Lower lobe of right lung (tissue), 2 donors: ENCODE data around the gene AHNAK2. TPM values are rescaled to one million over a fixed set of nuclear protein-coding genes. Genes with fewer than 3 reads are reported as not detected.

Experiments used
- ATAC-seq, 2 donors: fragments of 200-7000 bp; cut with Tn5 transposase; one replicate each; pipeline ENCODE4 v1.9.1; 2020 to 2022; ENCODE audit warnings: mild to moderate bottlenecking in 2 of 2, moderate library complexity in 2 of 2
- DNase-seq: peaks from one replicate; pipeline ENCODE4 v3.0.0-alpha.2; 2020
- H3K27ac ChIP-seq: fragments of 200-600 bp; one replicate; pipeline ENCODE4 v1.8.0; 2022
- H3K27me3 ChIP-seq: fragments of 200-600 bp; one replicate; pipeline ENCODE4 v1.8.0; 2022; ENCODE audit warnings: low read depth
- H3K36me3 ChIP-seq: fragments of 200-600 bp; one replicate; pipeline ENCODE4 v1.8.0; 2022; ENCODE audit warnings: mild to moderate bottlenecking
- H3K4me1 ChIP-seq: fragments of 200-600 bp; one replicate; pipeline ENCODE4 v1.8.0; 2022
- H3K4me3 ChIP-seq: fragments of 200-600 bp; one replicate; pipeline ENCODE4 v1.8.0; 2022; ENCODE audit warnings: mild to moderate bottlenecking
- H3K9me3 ChIP-seq: fragments of 200-600 bp; one replicate; pipeline ENCODE4 v1.8.0; 2022
- CTCF ChIP-seq: fragments of 200-600 bp; IDR thresholded peaks from one replicate; pipeline ENCODE4 v1.8.0; 2022; ENCODE audit warnings: antibody characterized with exemption, mild to moderate bottlenecking
- intact Hi-C: fragments of 100-400 bp; cut with DNase I; formaldehyde crosslinking; loops from one replicate; pipeline ENCODE4 v1.11.0; 2022
- total RNA-seq: library from RNA; stranded (reverse); fragmentation: NEBNext Ultra II Directional; extraction: Animal tissue kit (Norgen Biotek cat#: 25700); gene quantifications from one replicate; pipeline ENCODE4 v1.2.1, GENCODE V29; 2021
- donor health status: DM: no; HTN: yes; CAD: no; lungs with severe emphysema.

The AHNAK2 gene
- total RNA-seq, 1 donor from 2014 or later: 10.8 TPM

- Histone ChIP-seq H3K36me3 (peaks cover 36% of the 10 kb centered on the region), H3K4me3 (no peak overlapping the region), H3K4me1 (no peaks in the 10 kb centered on the region), H3K27ac (no peak overlapping the region), H3K9me3 (no peaks in the 10 kb centered on the region), H3K27me3 (no peaks in the 10 kb centered on the region)
- intact Hi-C loops: no loop called here
- DNase-seq (no peak), ATAC-seq (no peak)
- TF ChIP-seq CTCF: no peak
These were observed 15.8 kb upstream of the AHNAK2 start for GRCh38 chr14:104993808-104994591.

GRCh38 chr14:104993306-104993705 lies 15.1 kb upstream of the AHNAK2 start:
- no peak for DNase-seq
- H3K4me3 ChIP-seq: no peak overlapping the region
- no peak for ATAC-seq
- peaks cover 36% of the 10 kb centered on the region for H3K36me3 ChIP-seq
- H3K9me3 ChIP-seq: no peaks in the 10 kb centered on the region
- H3K27ac ChIP-seq: no peak overlapping the region
- H3K4me1 ChIP-seq: no peaks in the 10 kb centered on the region
- TF ChIP-seq CTCF: no peak
- H3K27me3 ChIP-seq: no peaks in the 10 kb centered on the region
- intact Hi-C loops: no loop called here

- no peak overlapping the region for H3K27ac ChIP-seq
- H3K9me3 ChIP-seq: no peaks in the 10 kb centered on the region
- ATAC-seq (no peak), DNase-seq (no peak)
- intact Hi-C loops: no loop called here
- H3K4me3 ChIP-seq: no peak overlapping the region
- H3K27me3 ChIP-seq: no peaks in the 10 kb centered on the region
- peaks cover 36% of the 10 kb centered on the region for H3K36me3 ChIP-seq
- no peaks in the 10 kb centered on the region for H3K4me1 ChIP-seq
- TF ChIP-seq CTCF: no peak
These were observed 14.3 kb upstream of the AHNAK2 start for GRCh38 chr14:104992501-104992900.

- peaks cover 36% of the 10 kb centered on the region for H3K36me3 ChIP-seq
- H3K27ac ChIP-seq: no peak overlapping the region
- TF ChIP-seq CTCF: no peak
- DNase-seq (no peak), ATAC-seq (no peak)
- no peaks in the 10 kb centered on the region for H3K27me3 ChIP-seq
- no peaks in the 10 kb centered on the region for H3K9me3 ChIP-seq
- intact Hi-C loops: no loop called here
- no peak overlapping the region for H3K4me3 ChIP-seq
- H3K4me1 ChIP-seq: peaks cover 4% of the 10 kb centered on the region
These were observed 13.7 kb upstream of the AHNAK2 start for GRCh38 chr14:104991896-104992230.

GRCh38 chr14:104989951-104990303 lies 11.8 kb upstream of the AHNAK2 start:
- ATAC-seq (no peak), DNase-seq (no peak)
- no peaks in the 10 kb centered on the region for H3K9me3 ChIP-seq
- H3K4me1 ChIP-seq: peaks cover 14% of the 10 kb centered on the region
- no peak for TF ChIP-seq CTCF
- no peak overlapping the region for H3K4me3 ChIP-seq
- no peaks in the 10 kb centered on the region for H3K27me3 ChIP-seq
- intact Hi-C loops: no loop called here
- peaks cover 25% of the 10 kb centered on the region for H3K36me3 ChIP-seq
- H3K27ac ChIP-seq: no peak overlapping the region
